GM12875 (cell line): ENCODE data around the gene MDH1B.
"Not testable (repeated sequence)": the region's sequence is repeated elsewhere in the genome, so short reads cannot be mapped to it uniquely, and the experiment has no call there.

Experiments used
- H3K4me3 ChIP-seq: one replicate; pipeline ENCODE4 v1.5.1; 2011; ENCODE audit warnings: low read depth, low read length, control low read depth
- CTCF ChIP-seq: IDR thresholded peaks from 2 replicates; pipeline ENCODE4 v1.5.1; 2011; ENCODE audit warnings: low read depth, mild to moderate bottlenecking, control low read depth, inconsistent platforms, low read length, moderate library complexity, borderline replicate concordance; ENCODE audit not compliant: insufficient read depth

The MDH1B gene

GRCh38 chr2:206728277-206729199 lies 36.6 kb downstream of the MDH1B start:
- no peak for TF ChIP-seq CTCF
- no peak overlapping the region for H3K4me3 ChIP-seq

GRCh38 chr2:206727287-206727686 lies 37.8 kb downstream of the MDH1B start:
- H3K4me3 ChIP-seq, result no peak overlapping the region
- TF ChIP-seq CTCF, result no peak

- no peak overlapping the region for H3K4me3 ChIP-seq
- no peak for TF ChIP-seq CTCF
These were observed 41.8 kb downstream of the MDH1B start for GRCh38 chr2:206723288-206723687.

GRCh38 chr2:206721256-206721920 lies 43.7 kb downstream of the MDH1B start:
- H3K4me3 ChIP-seq, result no peak overlapping the region
- TF ChIP-seq CTCF, result no peak

- no peak within 1 kb of the TSS for H3K4me3 ChIP-seq
- TF ChIP-seq CTCF, result no peak
These were observed 46.8 kb downstream of the MDH1B start, which contains the start of gene DYTN for GRCh38 chr2:206718296-206718695. TSS of gene DYTN (minus strand) at chr2:206718396. CDS start at chr2:206718279, 117 bp downstream.

GRCh38 chr2:206716623-206717022 lies 48.5 kb downstream of the MDH1B start:
- no peak for TF ChIP-seq CTCF

GRCh38 chr2:206715183-206715582 lies 49.9 kb downstream of the MDH1B start:
- not testable (repeated sequence) for H3K4me3 ChIP-seq

More at GRCh38 chr2:206716623-206717022, 48.5 kb downstream of the MDH1B start:
- no peak overlapping the region for H3K4me3 ChIP-seq
